Measurements from ENCODE around the gene CST3. TPM values are rescaled to one million over a fixed set of nuclear protein-coding genes. Genes with fewer than 3 reads are reported as not detected.

The CST3 gene
- total and polyA plus RNA-seq, 10 of the 15 experiments (the other 5 are each of a cell fraction or from before 2014, with no cell fraction given) = 11.8 to 127 (median 57.8) TPM

DNA sequence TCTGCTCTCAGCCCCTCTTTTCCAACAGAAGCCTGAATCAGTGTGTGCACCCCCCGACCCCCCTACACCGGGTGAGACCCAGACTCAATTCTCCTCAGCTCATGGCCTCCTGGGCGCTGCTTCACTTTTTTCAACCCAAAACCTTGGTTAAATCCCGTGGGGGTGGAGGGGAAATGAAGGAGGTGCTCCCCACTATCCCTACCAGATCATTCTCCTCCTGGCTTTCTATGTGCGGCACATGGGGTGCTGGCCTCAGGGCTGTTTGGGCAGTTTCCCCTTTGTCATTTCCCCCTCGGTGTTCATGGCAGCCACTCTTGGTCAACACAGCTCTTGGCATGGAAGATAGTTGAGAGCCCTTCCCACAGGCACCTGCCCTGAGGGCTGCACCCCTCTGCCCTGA, 46.5 kb upstream of the CST3 start:
- Histone ChIP-seq H3K9me3 (replicated peaks; ENCODE audit: control insufficient read depth, insufficient read depth, low read length) (no peaks in the 10 kb centered on the region), H3K27ac (ENCODE audit: control insufficient read depth, insufficient read depth) (no peak overlapping the region), H3K4me2 (ENCODE audit: control insufficient read depth, insufficient read depth) (no peak overlapping the region), H4K20me1 (ENCODE audit: control insufficient read depth, insufficient read depth) (no peaks in the 10 kb centered on the region), H2AFZ (ENCODE audit: control insufficient read depth, low read depth, low read length) (no peak overlapping the region), H3K4me1 (ENCODE audit: control insufficient read depth, insufficient read depth, low read length) (no peaks in the 10 kb centered on the region), H3K27me3 (replicated peaks in 1 of 2; ENCODE audit: control insufficient read depth in 2 of 2, insufficient read depth in 2 of 2, low read length in 1 of 2) (no peaks in the 10 kb centered on the region), H3K79me2 (ENCODE audit: control insufficient read depth, insufficient read depth, low read length) (no peaks in the 10 kb centered on the region), H3K36me3 (ENCODE audit: control insufficient read depth in 2 of 2, insufficient read depth in 2 of 2, low read length in 1 of 2) (no peaks in the 10 kb centered on the region), H3K9ac (ENCODE audit: control insufficient read depth, insufficient read depth, low read length) (no peak overlapping the region), H3K4me3 (no peak overlapping the region)
- no peak for DNase-seq (ENCODE audit: low read depth, low spot score)
- ATAC-seq = no peak
- BruUV-seq (replicated peaks) = no TSS peak
- CTCF ChIA-PET = interaction anchor here (1.4 kb wide), 1 partner anchor 16 kb away, joined by 3 read pairs; no protein-coding TSS in a partner anchor
- SMC1A ChIA-PET (ENCODE audit: uncharacterized antibody, unreplicated experiment) = no interaction called here
- intact Hi-C loops (cut with micrococcal nuclease; ENCODE audit: unreplicated experiment) (no loop called here), in situ Hi-C loops (cut with MboI) (no loop called here)
- POLR2A ChIA-PET = no interaction called here
- RAD21 ChIA-PET (ENCODE audit: unreplicated experiment) = no interaction called here
- FAIRE-seq = no peak
- 27% methylated on average over 5 of the region's 6 CpGs for WGBS (ENCODE audit: insufficient coverage, insufficient replicate concordance, low lambda C conversion rate, missing lambda C conversion rate)
- TF ChIP-seq, protein P1, sequence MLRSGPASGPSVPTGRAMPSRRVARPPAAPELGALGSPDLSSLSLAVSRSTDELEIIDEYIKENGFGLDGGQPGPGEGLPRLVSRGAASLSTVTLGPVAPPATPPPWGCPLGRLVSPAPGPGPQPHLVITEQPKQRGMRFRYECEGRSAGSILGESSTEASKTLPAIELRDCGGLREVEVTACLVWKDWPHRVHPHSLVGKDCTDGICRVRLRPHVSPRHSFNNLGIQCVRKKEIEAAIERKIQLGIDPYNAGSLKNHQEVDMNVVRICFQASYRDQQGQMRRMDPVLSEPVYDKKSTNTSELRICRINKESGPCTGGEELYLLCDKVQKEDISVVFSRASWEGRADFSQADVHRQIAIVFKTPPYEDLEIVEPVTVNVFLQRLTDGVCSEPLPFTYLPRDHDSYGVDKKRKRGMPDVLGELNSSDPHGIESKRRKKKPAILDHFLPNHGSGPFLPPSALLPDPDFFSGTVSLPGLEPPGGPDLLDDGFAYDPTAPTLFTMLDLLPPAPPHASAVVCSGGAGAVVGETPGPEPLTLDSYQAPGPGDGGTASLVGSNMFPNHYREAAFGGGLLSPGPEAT (IDR thresholded peaks at IDR 0.05; ENCODE audit: low read depth) = no peak
- no peak for TF ChIP-seq MAX (IDR thresholded peaks at IDR 0.05; ENCODE audit: low read depth, low read length)

DNA sequence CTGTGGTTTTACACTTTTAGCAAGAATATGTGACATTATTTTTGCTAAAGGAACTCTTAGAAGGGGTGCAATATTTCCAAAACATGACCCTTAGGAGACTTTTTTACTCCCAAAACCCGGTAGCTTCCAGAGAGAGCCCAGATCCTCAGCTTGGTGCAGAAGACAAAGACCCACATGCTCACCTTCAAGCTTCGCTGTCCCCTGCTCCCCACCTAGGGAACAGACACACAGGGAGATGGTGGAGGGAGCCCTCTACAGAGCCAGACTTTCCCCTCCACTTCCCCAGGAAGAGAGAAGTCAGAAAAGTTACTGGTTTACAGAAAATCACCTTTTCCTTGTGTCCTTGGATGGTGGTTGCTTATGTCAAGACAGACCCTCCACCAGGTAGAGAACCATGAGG, 46.1 kb upstream of the CST3 start:
- ChIA-PET POLR2A (no interaction called here), SMC1A (ENCODE audit: uncharacterized antibody, unreplicated experiment) (no interaction called here), RAD21 (ENCODE audit: unreplicated experiment) (no interaction called here), CTCF (interaction anchor here (1.4 kb wide), 1 partner anchor 15 kb away, joined by 3 read pairs; no protein-coding TSS in a partner anchor)
- WGBS (ENCODE audit: insufficient coverage, insufficient replicate concordance, low lambda C conversion rate, missing lambda C conversion rate) = 13% methylated on average over 2 of the region's 2 CpGs
- H3K4me3 ChIP-seq = no peak overlapping the region
- no peak for TF ChIP-seq NR2C2 (IDR thresholded peaks at IDR 0.05; ENCODE audit: borderline replicate concordance, control insufficient read depth, insufficient read length, low read depth)
- no peaks in the 10 kb centered on the region for H4K20me1 ChIP-seq (ENCODE audit: control insufficient read depth, insufficient read depth)
- no peak overlapping the region for H2AFZ ChIP-seq (ENCODE audit: control insufficient read depth, low read depth, low read length)
- FAIRE-seq (no peak), DNase-seq (ENCODE audit: low read depth, low spot score) (no peak), ATAC-seq (no peak)
- H3K36me3 ChIP-seq (ENCODE audit: control insufficient read depth in 2 of 2, insufficient read depth in 2 of 2, low read length in 1 of 2) = no peaks in the 10 kb centered on the region
- no TSS peak for BruUV-seq (replicated peaks)
- H3K27ac ChIP-seq (ENCODE audit: control insufficient read depth, insufficient read depth) = no peak overlapping the region
- H3K79me2 ChIP-seq (ENCODE audit: control insufficient read depth, insufficient read depth, low read length) = no peaks in the 10 kb centered on the region
- intact Hi-C loops (cut with micrococcal nuclease; ENCODE audit: unreplicated experiment) (no loop called here), in situ Hi-C loops (cut with MboI) (no loop called here)
- no peak overlapping the region for H3K9ac ChIP-seq (ENCODE audit: control insufficient read depth, insufficient read depth, low read length)
- no peak overlapping the region for H3K4me2 ChIP-seq (ENCODE audit: control insufficient read depth, insufficient read depth)
- no peaks in the 10 kb centered on the region for H3K4me1 ChIP-seq (ENCODE audit: control insufficient read depth, insufficient read depth, low read length)
- H3K27me3 ChIP-seq (replicated peaks in 1 of 2; ENCODE audit: control insufficient read depth in 2 of 2, insufficient read depth in 2 of 2, low read length in 1 of 2) = no peaks in the 10 kb centered on the region
- H3K9me3 ChIP-seq (replicated peaks; ENCODE audit: control insufficient read depth, insufficient read depth, low read length) = no peaks in the 10 kb centered on the region

All from GM12878 (cell line).